ENCODE measurements around the gene TMEFF2. TPM values are rescaled to one million over a fixed set of nuclear protein-coding genes. Genes with fewer than 3 reads are reported as not detected.

Gene TMEFF2
- total and polyA plus RNA-seq, 2 experiments from 2014 or later = 0.13 TPM; not detected in 1

DNA sequence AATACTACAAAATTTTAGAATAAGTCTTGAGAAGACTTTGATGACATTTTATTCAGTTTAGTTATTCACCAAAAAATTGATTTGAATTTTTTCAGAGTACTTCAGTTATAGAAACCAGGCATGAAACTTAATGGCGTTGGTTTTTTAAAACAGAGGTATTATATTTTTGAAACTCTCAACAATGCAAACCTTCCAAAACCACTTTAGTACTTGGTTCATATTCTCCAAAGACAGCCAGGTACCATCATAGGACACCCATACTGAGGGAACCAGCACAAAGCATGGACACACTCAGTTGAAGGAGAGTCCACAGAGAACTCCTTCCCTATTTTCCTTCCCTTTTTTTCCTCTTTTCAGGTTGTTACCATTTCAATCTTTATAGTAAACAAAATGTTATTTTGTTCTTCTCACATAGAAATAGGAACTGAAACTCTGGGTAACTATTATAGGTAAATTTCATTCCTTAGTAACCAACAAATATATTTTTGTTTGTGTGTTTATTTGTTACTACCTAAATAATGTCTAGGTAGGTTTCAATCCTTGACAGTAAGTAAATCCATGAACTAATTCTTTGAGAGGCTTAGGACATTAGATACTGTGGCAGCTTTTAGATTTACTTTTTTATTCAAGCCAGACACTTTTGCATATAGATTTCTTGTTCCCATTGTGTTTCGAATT is 95.8 kb downstream of the TMEFF2 start:
- Histone ChIP-seq H3K4me3 (no peak overlapping the region), H3F3A (ENCODE audit: insufficient read depth) (no peaks in the 10 kb centered on the region), H4K20me1 (ENCODE audit: insufficient read depth) (no peaks in the 10 kb centered on the region), H3K9me2 (ENCODE audit: insufficient read depth) (no peaks in the 10 kb centered on the region), H3K9ac (no peak overlapping the region), H3K27me3 (replicated peaks; ENCODE audit: insufficient read depth) (no peaks in the 10 kb centered on the region), H3K9me3 (ENCODE audit: low read depth) (no peaks in the 10 kb centered on the region), H3K27ac (no peak overlapping the region), H2AFZ (no peak overlapping the region), H3K4me2 (ENCODE audit: unreplicated experiment) (no peak overlapping the region), H3K4me1 (ENCODE audit: insufficient read depth) (no peaks in the 10 kb centered on the region), H3K79me2 (ENCODE audit: insufficient read depth) (no peaks in the 10 kb centered on the region), H3K36me3 (ENCODE audit: low read depth) (no peaks in the 10 kb centered on the region)
- 80 to 94% methylated on average over 2 of the region's 2 CpGs for WGBS, 2 experiments (ENCODE audit: low coverage in 1 of 2, low lambda C conversion rate in 2 of 2, missing lambda C conversion rate in 2 of 2)
- in situ Hi-C loops (cut with MboI) = no loop called here
- no peak for DNase-seq
- TF ChIP-seq EZH2 (IDR thresholded peaks at IDR 0.05; ENCODE audit: insufficient read depth, poor library complexity, severe bottlenecking) (no peak), EZH2phosphoT487 (IDR thresholded peaks at IDR 0.05; ENCODE audit: insufficient read depth, low read depth) (no peak)

DNA sequence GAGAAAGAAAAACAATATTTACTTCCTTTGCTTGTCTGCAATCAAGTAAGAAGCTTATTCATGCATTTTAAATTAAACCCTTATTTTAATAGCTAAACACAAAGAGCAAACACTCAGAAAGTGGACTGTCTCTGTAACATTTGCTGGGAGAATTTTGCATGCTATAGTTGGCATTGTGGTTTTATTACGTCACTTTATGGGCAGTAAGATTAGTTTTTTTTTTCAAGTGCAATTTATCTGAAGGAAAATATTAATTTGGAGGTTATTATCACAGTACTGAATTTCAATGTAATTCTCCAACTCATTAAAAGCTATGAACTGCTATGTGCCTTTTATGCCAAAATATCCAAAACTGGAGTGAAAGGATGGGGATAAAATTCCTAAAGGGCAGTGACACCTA is 103.3 kb downstream of the TMEFF2 start:
- no peaks in the 10 kb centered on the region for H3K36me3 ChIP-seq (ENCODE audit: low read depth)
- WGBS, 2 experiments (ENCODE audit: low coverage in 1 of 2, low lambda C conversion rate in 2 of 2, missing lambda C conversion rate in 2 of 2) = 39 to 70% methylated on average over 1 of the region's 1 CpG
- H3K9me3 ChIP-seq (ENCODE audit: low read depth) = no peaks in the 10 kb centered on the region

DNA sequence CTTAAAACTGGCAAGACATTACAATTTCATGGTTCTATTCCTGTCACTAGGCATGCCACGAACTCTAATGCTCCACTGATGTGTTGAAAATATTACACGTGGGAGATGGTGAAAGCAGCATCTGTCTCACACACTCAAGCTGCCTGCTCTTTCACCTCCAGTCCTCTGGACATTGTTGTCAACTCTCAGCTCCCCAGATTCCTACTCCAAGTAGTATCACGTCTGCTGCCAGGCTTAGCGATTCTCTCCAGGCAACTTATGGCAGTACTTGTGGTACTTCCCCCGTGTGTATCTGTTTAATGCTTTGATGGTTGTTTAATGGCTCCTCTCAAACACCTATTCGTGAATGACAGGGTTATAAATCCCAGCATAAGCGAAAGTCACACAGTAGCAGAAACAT is 103.8 kb downstream of the TMEFF2 start:
- no peak overlapping the region for H3K4me3 ChIP-seq
- no peak for TF ChIP-seq EZH2phosphoT487 (IDR thresholded peaks at IDR 0.05; ENCODE audit: insufficient read depth, low read depth)
- no peak for TF ChIP-seq EZH2 (IDR thresholded peaks at IDR 0.05; ENCODE audit: insufficient read depth, poor library complexity, severe bottlenecking)
- DNase-seq = no peak
- no peaks in the 10 kb centered on the region for H3F3A ChIP-seq (ENCODE audit: insufficient read depth)
- H3K79me2 ChIP-seq (ENCODE audit: insufficient read depth) = no peaks in the 10 kb centered on the region
- no peaks in the 10 kb centered on the region for H3K4me1 ChIP-seq (ENCODE audit: insufficient read depth)
- H4K20me1 ChIP-seq (ENCODE audit: insufficient read depth) = no peaks in the 10 kb centered on the region
- no peaks in the 10 kb centered on the region for H3K9me2 ChIP-seq (ENCODE audit: insufficient read depth)
- 57 to 59% methylated on average over 7 of the region's 7 CpGs for WGBS, 2 experiments (ENCODE audit: low coverage in 1 of 2, low lambda C conversion rate in 2 of 2, missing lambda C conversion rate in 2 of 2)
- no peaks in the 10 kb centered on the region for H3K36me3 ChIP-seq (ENCODE audit: low read depth)
- H3K27me3 ChIP-seq (replicated peaks; ENCODE audit: insufficient read depth) = no peaks in the 10 kb centered on the region
- no peak overlapping the region for H3K27ac ChIP-seq
- H3K4me2 ChIP-seq (ENCODE audit: unreplicated experiment) = no peak overlapping the region
- in situ Hi-C loops (cut with MboI) = no loop called here
- H3K9ac ChIP-seq = no peak overlapping the region
- no peak overlapping the region for H2AFZ ChIP-seq
- H3K9me3 ChIP-seq (ENCODE audit: low read depth) = no peaks in the 10 kb centered on the region

More for the DNA sequence above, 103.3 kb downstream of the TMEFF2 start:
- Histone ChIP-seq H3K4me1 (ENCODE audit: insufficient read depth) (no peaks in the 10 kb centered on the region), H3K4me3 (no peak overlapping the region), H2AFZ (no peak overlapping the region; the same call in 1 of the 2 replicates), H3K27ac (no peak overlapping the region), H4K20me1 (ENCODE audit: insufficient read depth) (no peaks in the 10 kb centered on the region), H3K9ac (no peak overlapping the region), H3K4me2 (ENCODE audit: unreplicated experiment) (no peak overlapping the region), H3K27me3 (replicated peaks; ENCODE audit: insufficient read depth) (no peaks in the 10 kb centered on the region), H3F3A (ENCODE audit: insufficient read depth) (no peaks in the 10 kb centered on the region), H3K9me2 (ENCODE audit: insufficient read depth) (no peaks in the 10 kb centered on the region), H3K79me2 (ENCODE audit: insufficient read depth) (no peaks in the 10 kb centered on the region)
- TF ChIP-seq EZH2phosphoT487 (IDR thresholded peaks at IDR 0.05; ENCODE audit: insufficient read depth, low read depth) (no peak), EZH2 (IDR thresholded peaks at IDR 0.05; ENCODE audit: insufficient read depth, poor library complexity, severe bottlenecking) (no peak)
- peak; percentile 1 for DNase-seq
- in situ Hi-C loops (cut with MboI) = no loop called here

DNA sequence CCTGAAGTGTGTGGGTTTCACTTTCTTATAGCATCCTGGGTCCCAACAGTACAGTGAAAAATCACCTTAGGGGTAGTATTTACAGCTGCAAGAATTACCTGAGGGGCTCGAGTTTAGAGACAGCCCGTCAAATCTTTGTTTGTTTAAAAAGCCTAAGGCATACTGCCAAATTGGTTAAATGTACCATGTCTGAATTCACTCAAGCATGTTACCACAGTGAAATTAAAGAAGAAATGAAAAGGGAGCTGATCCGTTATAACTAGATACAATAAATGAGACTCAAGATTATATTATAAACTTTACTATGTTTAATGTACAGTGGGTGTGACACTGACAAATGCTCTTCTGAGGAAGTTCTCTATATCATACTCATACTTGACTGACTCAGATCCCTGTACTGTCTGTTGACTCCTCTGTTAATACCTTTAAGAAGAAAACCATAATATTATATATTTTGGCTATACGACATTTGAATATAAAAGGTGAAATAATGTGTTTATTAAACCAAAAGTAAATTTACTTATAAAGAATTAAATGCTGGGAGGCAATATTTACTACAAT is 107.3 kb downstream of the TMEFF2 start:
- H4K20me1 ChIP-seq (ENCODE audit: insufficient read depth) = no peaks in the 10 kb centered on the region
- H3K79me2 ChIP-seq (ENCODE audit: insufficient read depth) = no peaks in the 10 kb centered on the region
- no peaks in the 10 kb centered on the region for H3K9me2 ChIP-seq (ENCODE audit: insufficient read depth)
- no peaks in the 10 kb centered on the region for H3F3A ChIP-seq (ENCODE audit: insufficient read depth)
- H3K36me3 ChIP-seq (ENCODE audit: low read depth) = no peaks in the 10 kb centered on the region
- H3K4me1 ChIP-seq (ENCODE audit: insufficient read depth) = no peaks in the 10 kb centered on the region
- no peak overlapping the region for H3K27ac ChIP-seq
- H3K4me2 ChIP-seq (ENCODE audit: unreplicated experiment) = no peak overlapping the region
- in situ Hi-C loops (cut with MboI) = no loop called here
- no peaks in the 10 kb centered on the region for H3K27me3 ChIP-seq (replicated peaks; ENCODE audit: insufficient read depth)
- no peaks in the 10 kb centered on the region for H3K9me3 ChIP-seq (ENCODE audit: low read depth)
- WGBS, 2 experiments (ENCODE audit: low coverage in 1 of 2, low lambda C conversion rate in 2 of 2, missing lambda C conversion rate in 2 of 2) = 13 to 15% methylated on average over 4 of the region's 4 CpGs
- no peak for DNase-seq
- no peak overlapping the region for H3K4me3 ChIP-seq
- TF ChIP-seq EZH2phosphoT487 (IDR thresholded peaks at IDR 0.05; ENCODE audit: insufficient read depth, low read depth) (no peak), EZH2 (IDR thresholded peaks at IDR 0.05; ENCODE audit: insufficient read depth, poor library complexity, severe bottlenecking) (no peak)
- H2AFZ ChIP-seq = no peak overlapping the region
- no peak overlapping the region for H3K9ac ChIP-seq

Measured in GM23248 (cell line).